Measurements from ENCODE around the gene MCHR1. TPM values are rescaled to one million over a fixed set of nuclear protein-coding genes. Genes with fewer than 3 reads are reported as not detected.

The MCHR1 gene
- total and polyA plus RNA-seq, 2 donors (not counting 1 experiment from before 2014, with no cell fraction given) = 0.20 to 0.99 TPM

- H3K9ac ChIP-seq (ENCODE audit: insufficient read depth, low read length) = no peak overlapping the region
- H3K27ac ChIP-seq (ENCODE audit: insufficient read depth, low read length) = no peak overlapping the region
- no peak for TF ChIP-seq CTCF (conservative IDR thresholded peaks at IDR 0.05 in 1 of 2, IDR thresholded peaks at IDR 0.05 in 1 of 2; ENCODE audit: low read depth in 1 of 2, low read length in 2 of 2)
- no peak for TF ChIP-seq EZH2 (IDR thresholded peaks at IDR 0.05; ENCODE audit: low read length, missing control alignments)
- no peak overlapping the region for H3K4me2 ChIP-seq (ENCODE audit: extremely low read depth, insufficient read depth, low read length)
- no peak for DNase-seq (ENCODE audit: low read depth in 2 of 2)
- H3K27me3 ChIP-seq (ENCODE audit: control insufficient read depth, insufficient read depth, low read length) = no peaks in the 10 kb centered on the region
- no peaks in the 10 kb centered on the region for H3K36me3 ChIP-seq (ENCODE audit: control insufficient read depth, insufficient read depth, low read length)
- no peak overlapping the region for H3K4me3 ChIP-seq (replicated peaks in 1 of 4; ENCODE audit: control extremely low read depth in 1 of 4, insufficient read depth in 1 of 4, low read depth in 3 of 4, low read length in 4 of 4)
- no peaks in the 10 kb centered on the region for H3K79me2 ChIP-seq (ENCODE audit: control insufficient read depth, insufficient read depth, low read length)
- H4K20me1 ChIP-seq (ENCODE audit: control insufficient read depth, extremely low read depth, insufficient read depth, low read length) = no peaks in the 10 kb centered on the region
- H3K9me3 ChIP-seq (ENCODE audit: control insufficient read depth, insufficient read depth, low read depth, low read length) = no peaks in the 10 kb centered on the region
- H3K4me1 ChIP-seq (ENCODE audit: control insufficient read depth, extremely low read depth, insufficient read depth, low read length) = peaks cover 9% of the 10 kb centered on the region
- H2AFZ ChIP-seq (ENCODE audit: low read length) = no peak overlapping the region
Observed at GRCh38 chr22:40707154-40707553, 27.9 kb downstream of the MCHR1 start.

GRCh38 chr22:40708177-40708576, 28.9 kb downstream of the MCHR1 start:
- no peaks in the 10 kb centered on the region for H3K79me2 ChIP-seq (ENCODE audit: control insufficient read depth, insufficient read depth, low read length)
- no peak overlapping the region for H3K9ac ChIP-seq (ENCODE audit: insufficient read depth, low read length)
- no peak overlapping the region for H3K4me2 ChIP-seq (ENCODE audit: extremely low read depth, insufficient read depth, low read length)
- no peak overlapping the region for H2AFZ ChIP-seq (ENCODE audit: low read length)
- H4K20me1 ChIP-seq (ENCODE audit: control insufficient read depth, extremely low read depth, insufficient read depth, low read length) = no peaks in the 10 kb centered on the region
- peaks cover 9% of the 10 kb centered on the region for H3K4me1 ChIP-seq (ENCODE audit: control insufficient read depth, extremely low read depth, insufficient read depth, low read length)
- no peak overlapping the region for H3K4me3 ChIP-seq (replicated peaks in 1 of 4; ENCODE audit: control extremely low read depth in 1 of 4, insufficient read depth in 1 of 4, low read depth in 3 of 4, low read length in 4 of 4)
- no peaks in the 10 kb centered on the region for H3K27me3 ChIP-seq (ENCODE audit: control insufficient read depth, insufficient read depth, low read length)
- TF ChIP-seq EZH2 (IDR thresholded peaks at IDR 0.05; ENCODE audit: low read length, missing control alignments) (no peak), CTCF (conservative IDR thresholded peaks at IDR 0.05 in 1 of 2, IDR thresholded peaks at IDR 0.05 in 1 of 2; ENCODE audit: low read depth in 1 of 2, low read length in 2 of 2) (no peak)
- no peaks in the 10 kb centered on the region for H3K36me3 ChIP-seq (ENCODE audit: control insufficient read depth, insufficient read depth, low read length)
- H3K9me3 ChIP-seq (ENCODE audit: control insufficient read depth, insufficient read depth, low read depth, low read length) = no peaks in the 10 kb centered on the region
- H3K27ac ChIP-seq (ENCODE audit: insufficient read depth, low read length) = no peak overlapping the region
- DNase-seq (ENCODE audit: low read depth in 2 of 2) = no peak

GRCh38 chr22:40709752-40710413, 30.6 kb downstream of the MCHR1 start:
- Histone ChIP-seq H3K27me3 (ENCODE audit: control insufficient read depth, insufficient read depth, low read length) (no peaks in the 10 kb centered on the region), H3K27ac (ENCODE audit: insufficient read depth, low read length) (peak overlapping the region; percentile 70), H3K79me2 (ENCODE audit: control insufficient read depth, insufficient read depth, low read length) (no peaks in the 10 kb centered on the region), H3K9ac (ENCODE audit: insufficient read depth, low read length) (peak overlapping the region; percentile 20), H4K20me1 (ENCODE audit: control insufficient read depth, extremely low read depth, insufficient read depth, low read length) (no peaks in the 10 kb centered on the region), H3K9me3 (ENCODE audit: control insufficient read depth, insufficient read depth, low read depth, low read length) (no peaks in the 10 kb centered on the region), H2AFZ (ENCODE audit: low read length) (peak overlapping the region; percentile 71), H3K4me1 (ENCODE audit: control insufficient read depth, extremely low read depth, insufficient read depth, low read length) (peaks cover 11% of the 10 kb centered on the region), H3K36me3 (ENCODE audit: control insufficient read depth, insufficient read depth, low read length) (no peaks in the 10 kb centered on the region), H3K4me3 (replicated peaks in 1 of 4; ENCODE audit: control extremely low read depth in 1 of 4, insufficient read depth in 1 of 4, low read depth in 3 of 4, low read length in 4 of 4) (no peak overlapping the region), H3K4me2 (ENCODE audit: extremely low read depth, insufficient read depth, low read length) (peak overlapping the region; percentile 28)
- TF ChIP-seq CTCF (conservative IDR thresholded peaks at IDR 0.05 in 1 of 2, IDR thresholded peaks at IDR 0.05 in 1 of 2; ENCODE audit: low read depth in 1 of 2, low read length in 2 of 2) (no peak), EZH2 (IDR thresholded peaks at IDR 0.05; ENCODE audit: low read length, missing control alignments) (no peak)
- DNase-seq (ENCODE audit: low read depth in 2 of 2) = peak in 1 of 2 donors; percentile 83

Measured in fibroblast of lung (primary cell).